ENCODE measurements around the gene GNAQ. TPM values are rescaled to one million over a fixed set of nuclear protein-coding genes. Genes with fewer than 3 reads are reported as not detected.
A peak's percentile ranks its signal among the peaks of the same experiment; 100 is the strongest.

GNAQ gene
- total RNA-seq, 3 donors from 2014 or later (not counting 1 experiment from before 2014, with no cell fraction given) = 17.8 to 51.6 (median 24.5) TPM

DNA sequence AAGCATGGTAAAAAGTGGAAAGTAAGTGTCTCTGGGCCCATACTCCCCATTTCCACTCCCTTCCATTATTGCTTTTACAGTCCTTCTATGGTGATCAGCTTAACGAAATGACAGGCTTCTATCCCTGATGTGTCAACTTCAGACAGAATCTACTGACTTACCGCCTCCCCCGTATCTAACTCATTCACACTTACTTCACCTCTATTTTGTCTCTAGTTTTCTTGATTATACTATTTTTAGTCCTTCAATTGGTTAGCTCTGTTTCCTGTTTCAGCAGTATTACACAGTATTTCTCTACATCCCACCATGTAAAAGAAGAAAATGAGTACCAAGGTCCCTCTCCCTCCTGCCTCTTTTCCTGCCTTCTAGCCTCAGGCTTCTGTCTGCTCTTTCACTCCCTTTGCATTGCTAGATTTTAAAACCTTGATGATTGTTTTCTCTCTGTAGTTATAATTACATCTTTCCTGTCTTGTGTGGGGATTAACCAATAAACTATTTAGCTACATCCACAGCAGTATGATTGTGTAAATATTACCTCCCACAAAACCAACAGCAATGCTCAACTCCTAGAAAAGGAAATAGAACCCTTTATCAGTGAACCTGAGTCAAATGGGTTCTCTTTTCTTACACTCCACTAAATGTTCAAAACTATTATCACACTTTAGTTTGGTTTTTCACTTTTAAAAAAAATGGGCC lies 53.4 kb downstream of the GNAQ start:
- intact Hi-C loops (cut with micrococcal nuclease) = no loop called here
- H3K4me1 Mint-ChIP-seq = peaks cover 42 to 43% of the 10 kb centered on the region in 2 donors
- H3K9me3 Mint-ChIP-seq = no peaks in the 10 kb centered on the region
- TF ChIP-seq CTCF (IDR thresholded peaks at IDR 0.05) = no peak
- Histone ChIP-seq H3K9me3 (ENCODE audit: control insufficient read depth, insufficient read depth, low read length) (no peaks in the 10 kb centered on the region), H3K4me1 (ENCODE audit: control insufficient read depth, insufficient read depth, low read length) (peaks cover 23% of the 10 kb centered on the region), H3K4me3 (ENCODE audit: low read length) (no peak overlapping the region), H3K27me3 (ENCODE audit: control insufficient read depth, insufficient read depth, low read length) (no peaks in the 10 kb centered on the region), H3K27ac (ENCODE audit: low read length) (no peak overlapping the region), H3K36me3 (ENCODE audit: control insufficient read depth, insufficient read depth, low read length) (no peaks in the 10 kb centered on the region)
- WGBS (ENCODE audit: insufficient coverage) = 1% methylated on average over 3 of the region's 3 CpGs
- H3K4me3 Mint-ChIP-seq = peak overlapping the region; percentile 67
- peak overlapping the region; percentile 65 to 70 for H3K27ac Mint-ChIP-seq
- DNase-seq (peak in 1 of 2 donors; percentile 24), ATAC-seq (peak; percentile 49 to 66 (median 58))
- no peaks in the 10 kb centered on the region for H3K27me3 Mint-ChIP-seq (ENCODE audit: low read depth in 2 of 2)
- H3K36me3 Mint-ChIP-seq = no peaks in the 10 kb centered on the region

DNA sequence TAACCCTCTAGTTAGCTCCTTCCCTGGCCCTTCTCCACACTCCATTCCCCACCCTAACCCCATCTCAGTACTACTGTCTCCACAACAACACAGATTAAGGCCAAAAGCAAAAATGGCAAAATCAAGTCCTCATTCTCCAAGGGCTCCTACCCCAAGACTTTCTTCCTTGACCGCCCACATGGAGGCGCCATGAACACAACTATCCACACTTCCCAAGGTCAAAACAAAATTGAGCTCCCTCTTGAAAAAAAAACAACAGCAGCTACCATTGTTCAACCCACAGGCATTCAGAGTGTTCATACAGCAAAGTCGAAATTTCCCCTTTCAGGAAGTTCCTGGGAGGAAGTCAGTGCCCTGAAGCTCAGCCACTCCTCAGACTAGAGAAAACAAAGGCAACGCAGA lies 54.4 kb downstream of the GNAQ start:
- H3K27ac Mint-ChIP-seq = peak overlapping the region; percentile 65 to 70
- 10% methylated on average over 4 of the region's 4 CpGs for WGBS (ENCODE audit: insufficient coverage)
- H3K27me3 Mint-ChIP-seq (ENCODE audit: low read depth in 2 of 2) = no peaks in the 10 kb centered on the region
- peak; percentile 22 for TF ChIP-seq CTCF (IDR thresholded peaks at IDR 0.05)
- no peak overlapping the region for H3K4me3 ChIP-seq (ENCODE audit: low read length)
- no peaks in the 10 kb centered on the region for H3K27me3 ChIP-seq (ENCODE audit: control insufficient read depth, insufficient read depth, low read length)
- no peaks in the 10 kb centered on the region for H3K36me3 Mint-ChIP-seq
- intact Hi-C loops (cut with micrococcal nuclease) = loop anchor here (1.0 kb wide), 2 partner anchors 58 to 236 kb away; no protein-coding TSS in a partner anchor
- no peak overlapping the region for H3K27ac ChIP-seq (ENCODE audit: low read length)
- H3K9me3 Mint-ChIP-seq = no peaks in the 10 kb centered on the region
- H3K36me3 ChIP-seq (ENCODE audit: control insufficient read depth, insufficient read depth, low read length) = no peaks in the 10 kb centered on the region
- H3K4me1 ChIP-seq (ENCODE audit: control insufficient read depth, insufficient read depth, low read length) = peaks cover 20% of the 10 kb centered on the region
- DNase-seq = peak; percentile 24 to 73
- H3K4me1 Mint-ChIP-seq = peaks cover 35 to 37% of the 10 kb centered on the region in 2 donors
- ATAC-seq = peak; percentile 34 to 67 (median 59)
- H3K4me3 Mint-ChIP-seq = no peak overlapping the region
- H3K9me3 ChIP-seq (ENCODE audit: control insufficient read depth, insufficient read depth, low read length) = no peaks in the 10 kb centered on the region

- DNase-seq (no peak), ATAC-seq (no peak)
- H3K4me3 Mint-ChIP-seq = no peak overlapping the region
- WGBS (ENCODE audit: insufficient coverage) = 94% methylated on average over 5 of the region's 5 CpGs
- H3K27me3 Mint-ChIP-seq (ENCODE audit: low read depth in 2 of 2) = no peaks in the 10 kb centered on the region
- no peaks in the 10 kb centered on the region for H3K9me3 Mint-ChIP-seq
- H3K4me1 Mint-ChIP-seq = peaks cover 21 to 23% of the 10 kb centered on the region in 2 donors
- H3K4me3 ChIP-seq (ENCODE audit: low read length) = no peak overlapping the region
- TF ChIP-seq CTCF (IDR thresholded peaks at IDR 0.05) = no peak
- H3K36me3 Mint-ChIP-seq = no peaks in the 10 kb centered on the region
- no peaks in the 10 kb centered on the region for H3K9me3 ChIP-seq (ENCODE audit: control insufficient read depth, insufficient read depth, low read length)
- intact Hi-C loops (cut with micrococcal nuclease) = no loop called here
- no peak overlapping the region for H3K27ac Mint-ChIP-seq
- H3K4me1 ChIP-seq (ENCODE audit: control insufficient read depth, insufficient read depth, low read length) = peaks cover 16% of the 10 kb centered on the region
- H3K27ac ChIP-seq (ENCODE audit: low read length) = no peak overlapping the region
- H3K27me3 ChIP-seq (ENCODE audit: control insufficient read depth, insufficient read depth, low read length) = no peaks in the 10 kb centered on the region
- H3K36me3 ChIP-seq (ENCODE audit: control insufficient read depth, insufficient read depth, low read length) = no peaks in the 10 kb centered on the region
Observed at GRCh38 chr9:77975806-77976205, 55.8 kb downstream of the GNAQ start.

DNA sequence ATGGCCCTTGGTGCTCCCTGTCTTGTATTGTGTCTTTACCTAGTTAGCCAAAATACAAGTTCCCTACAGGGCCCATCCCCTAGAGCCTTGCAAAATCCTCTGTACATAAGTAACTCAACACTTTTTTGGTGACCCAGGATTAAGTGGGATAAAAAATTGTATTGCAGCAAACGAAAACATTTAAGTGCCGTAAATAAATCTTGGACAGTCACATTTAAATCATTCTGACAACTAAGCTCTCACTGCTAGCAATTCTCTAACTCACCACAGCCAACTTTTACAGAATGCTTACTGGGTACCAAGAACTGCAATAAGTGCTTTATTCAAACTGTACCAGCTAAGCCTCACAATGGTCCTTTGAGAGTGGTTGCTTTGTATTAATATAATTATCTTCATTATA lies 56.6 kb downstream of the GNAQ start:
- Histone ChIP-seq H3K9me3 (ENCODE audit: control insufficient read depth, insufficient read depth, low read length) (no peaks in the 10 kb centered on the region), H3K4me1 (ENCODE audit: control insufficient read depth, insufficient read depth, low read length) (peaks cover 16% of the 10 kb centered on the region), H3K36me3 (ENCODE audit: control insufficient read depth, insufficient read depth, low read length) (no peaks in the 10 kb centered on the region), H3K27ac (ENCODE audit: low read length) (no peak overlapping the region), H3K27me3 (ENCODE audit: control insufficient read depth, insufficient read depth, low read length) (no peaks in the 10 kb centered on the region), H3K4me3 (ENCODE audit: low read length) (no peak overlapping the region)
- intact Hi-C loops (cut with micrococcal nuclease) = no loop called here
- Mint-ChIP-seq H3K4me3 (no peak overlapping the region), H3K27ac (no peak overlapping the region), H3K4me1 (peaks cover 18 to 20% of the 10 kb centered on the region in 2 donors), H3K27me3 (ENCODE audit: low read depth in 2 of 2) (no peaks in the 10 kb centered on the region), H3K9me3 (no peaks in the 10 kb centered on the region), H3K36me3 (no peaks in the 10 kb centered on the region)
- DNase-seq = no peak
- 81% methylated on average over 2 of the region's 2 CpGs for WGBS (ENCODE audit: insufficient coverage)
- ATAC-seq = no peak
- TF ChIP-seq CTCF (IDR thresholded peaks at IDR 0.05) = no peak

Measured in natural killer cell (primary cell).